ELR (cell line): ENCODE results near the gene SEC61A2.

Experiments used
- DNase-seq: peaks from one replicate; pipeline ENCODE4 v3.0.0-alpha.2; 2015; ENCODE audit warnings: low read depth

Gene SEC61A2

DNA sequence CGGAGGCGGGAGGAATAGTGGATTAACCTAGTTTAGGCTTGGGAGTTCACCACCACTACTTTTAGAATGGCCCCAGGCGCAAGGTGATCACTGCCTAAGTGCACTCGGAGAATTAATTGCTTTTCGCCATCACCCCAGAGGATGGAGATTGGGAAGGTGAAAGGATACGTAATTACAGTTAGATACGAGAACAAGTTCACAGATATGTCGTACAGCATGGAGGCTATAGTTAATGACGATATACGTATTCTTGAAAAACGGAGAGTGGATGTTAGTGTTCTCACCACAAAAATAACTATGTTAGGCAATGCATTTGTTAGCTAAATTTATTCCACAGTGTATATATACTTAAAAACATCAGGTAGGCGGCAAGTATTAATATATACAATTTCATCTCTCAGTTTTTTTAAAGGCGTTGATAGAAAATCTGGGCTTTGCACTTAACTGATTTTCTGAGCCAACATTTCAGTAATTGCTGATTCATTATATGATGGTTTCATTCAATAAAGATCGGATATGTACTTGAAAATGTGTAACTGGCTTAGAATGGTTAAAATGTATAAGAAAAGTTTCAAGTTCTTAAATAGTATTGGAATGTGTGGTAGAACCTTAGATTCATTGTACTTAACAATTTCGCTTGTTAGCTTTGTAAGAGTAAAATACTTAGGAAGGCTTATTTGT is 67.2 kb downstream of the SEC61A2 start:
- DNase-seq, result no peak

DNA sequence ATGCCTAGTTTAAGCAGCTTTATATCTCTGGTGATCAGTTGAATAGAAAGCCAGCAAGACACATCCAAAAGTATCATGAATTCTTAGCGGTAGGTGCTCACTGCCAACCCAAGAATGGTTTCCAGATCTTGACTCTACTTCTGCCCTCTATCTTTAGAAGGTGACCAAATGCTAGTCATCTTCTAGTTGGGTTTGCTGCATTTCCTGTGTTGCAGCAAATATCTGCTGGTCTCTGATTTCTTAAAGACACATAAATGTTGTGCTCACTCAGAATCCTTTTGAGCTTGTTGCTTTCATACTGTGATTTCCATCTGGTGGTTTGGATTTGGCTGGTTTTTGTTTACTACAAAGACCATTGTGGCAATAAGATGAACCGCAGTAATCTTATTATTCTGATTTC is 68.7 kb downstream of the SEC61A2 start:
- DNase-seq, result no peak

DNA sequence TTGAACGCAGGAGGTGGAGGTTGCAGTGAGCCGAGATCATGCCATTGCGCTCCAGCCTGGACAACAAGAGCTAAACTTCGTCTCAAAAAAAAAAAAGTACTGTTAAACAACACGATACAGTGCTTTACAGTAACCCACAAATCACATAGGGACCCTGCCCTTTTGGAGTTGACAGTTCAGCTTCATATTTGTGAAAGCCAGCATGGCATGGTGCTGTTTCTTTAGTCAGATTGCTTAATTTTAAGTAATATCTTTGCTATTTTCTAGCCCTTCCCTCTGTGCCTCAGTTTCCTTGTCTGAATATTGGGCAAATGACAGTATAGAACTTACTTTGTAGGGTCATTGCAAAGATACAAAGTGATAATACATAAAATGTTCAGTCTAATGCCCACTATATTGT is 71.4 kb downstream of the SEC61A2 start:
- no peak for DNase-seq

DNA sequence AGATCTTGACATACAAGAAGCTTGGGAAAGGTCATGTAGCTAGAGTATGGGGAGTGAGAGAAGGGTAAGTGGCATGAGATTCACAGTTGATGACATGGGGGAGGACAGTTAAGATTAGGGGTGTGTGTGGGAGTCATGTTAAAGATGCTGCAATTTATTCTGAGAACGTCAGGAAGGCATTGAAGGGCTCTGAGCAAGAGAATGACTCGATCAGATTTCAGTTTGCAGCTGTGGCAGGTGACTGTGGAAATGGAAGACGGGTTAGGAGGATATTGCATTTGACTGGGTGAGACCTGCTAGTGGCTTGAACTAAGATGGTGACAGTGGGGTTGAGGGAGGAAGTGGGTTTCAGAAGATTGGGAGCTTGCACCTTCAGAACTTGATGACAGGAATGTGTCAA is 72.1 kb downstream of the SEC61A2 start:
- no peak for DNase-seq

DNA sequence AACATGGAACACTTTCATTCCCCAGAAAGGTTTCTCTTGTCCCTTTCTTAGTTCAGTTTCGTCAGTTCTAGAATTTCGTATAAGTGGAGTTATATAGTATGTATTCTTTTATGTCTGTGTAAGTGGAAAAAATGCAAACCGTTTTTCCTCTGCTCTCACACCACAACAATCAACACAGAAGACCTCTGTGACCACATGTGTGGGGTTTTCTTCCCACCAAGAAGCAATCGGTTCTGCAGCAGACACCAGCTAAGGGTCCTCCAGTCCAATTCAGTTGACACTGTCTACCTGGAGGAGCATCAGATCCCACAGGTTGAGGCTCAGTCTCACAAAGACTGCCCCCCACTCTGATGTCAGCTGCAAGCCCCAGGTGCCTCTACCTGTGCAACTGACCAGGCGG is 72.7 kb downstream of the SEC61A2 start:
- no peak for DNase-seq

DNA sequence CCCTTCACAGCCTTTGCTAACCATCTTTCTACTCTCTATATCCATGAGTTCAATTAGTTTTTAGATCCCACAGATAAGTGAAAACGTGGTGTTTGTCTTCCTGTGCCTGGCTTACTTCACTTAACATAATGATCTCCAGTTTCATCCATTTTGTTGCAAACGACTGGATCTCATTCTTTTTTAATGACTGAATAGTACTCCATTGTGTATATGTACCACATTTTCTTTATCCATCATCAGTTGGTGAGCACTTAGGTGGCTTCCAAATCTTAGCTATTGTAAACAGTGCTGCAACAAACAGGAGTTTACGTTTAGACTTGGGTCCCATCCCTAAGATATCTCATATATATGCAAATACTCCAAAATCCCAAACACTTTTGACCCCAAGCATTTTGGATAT is 75.6 kb downstream of the SEC61A2 start:
- no peak for DNase-seq

DNA sequence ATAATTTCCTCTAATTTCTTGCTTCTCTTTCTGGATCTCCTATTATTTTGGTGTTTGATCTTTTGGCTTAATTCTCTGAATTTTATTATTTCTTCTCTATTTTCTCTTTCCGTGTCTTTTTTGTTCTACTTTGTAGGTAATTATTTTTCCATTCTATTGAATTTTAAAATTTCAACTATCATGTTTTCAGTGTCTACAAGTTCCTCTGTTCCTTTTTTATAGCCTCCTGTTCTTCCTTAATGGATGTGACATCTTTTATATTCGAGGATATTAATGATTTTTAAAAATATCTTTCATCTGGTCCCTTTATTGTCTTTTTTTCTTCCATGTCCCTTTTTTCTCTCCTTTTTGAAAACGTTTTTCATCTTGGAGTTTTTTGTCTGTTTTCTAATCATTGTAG is 77.6 kb downstream of the SEC61A2 start:
- no peak for DNase-seq

DNA sequence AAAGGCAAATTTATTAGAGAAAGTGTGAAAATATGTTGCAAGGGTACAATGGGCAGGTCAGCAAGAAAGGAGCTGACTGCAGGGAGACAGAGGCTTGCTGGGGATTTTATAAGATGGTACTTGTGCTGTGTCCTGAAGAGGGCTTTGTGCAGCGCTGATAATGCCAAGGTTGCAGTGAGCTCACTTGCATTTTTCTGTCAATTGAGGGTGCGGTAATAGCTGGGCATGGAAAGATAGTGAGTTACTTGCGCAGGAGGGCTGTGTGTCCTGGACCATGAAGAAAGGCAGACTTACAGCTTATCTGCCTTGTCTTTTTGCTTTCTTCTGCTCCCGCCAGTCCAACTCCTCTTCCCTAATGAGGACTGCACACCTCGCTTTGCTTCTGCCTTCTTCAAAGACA is 79.0 kb downstream of the SEC61A2 start:
- no peak for DNase-seq

DNA sequence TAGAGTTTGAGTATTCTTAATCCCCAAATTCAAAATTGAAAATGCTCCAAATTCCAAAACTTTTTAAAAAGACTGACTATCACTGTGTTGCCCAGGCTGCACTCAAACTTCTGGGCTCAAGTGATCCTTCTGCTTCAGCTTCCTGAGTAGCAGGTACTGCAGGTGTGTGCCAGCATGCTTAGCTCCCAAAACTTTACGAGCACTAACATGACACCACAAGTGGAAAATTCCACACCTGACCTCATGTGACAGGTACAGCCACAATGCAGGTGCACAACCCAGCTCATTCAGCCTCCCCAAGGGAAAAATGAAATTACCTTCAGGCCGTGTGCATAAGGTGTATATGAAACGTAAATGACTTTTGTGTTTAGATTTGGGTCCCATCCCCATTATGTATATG is 83.0 kb downstream of the SEC61A2 start:
- DNase-seq, result no peak

DNA sequence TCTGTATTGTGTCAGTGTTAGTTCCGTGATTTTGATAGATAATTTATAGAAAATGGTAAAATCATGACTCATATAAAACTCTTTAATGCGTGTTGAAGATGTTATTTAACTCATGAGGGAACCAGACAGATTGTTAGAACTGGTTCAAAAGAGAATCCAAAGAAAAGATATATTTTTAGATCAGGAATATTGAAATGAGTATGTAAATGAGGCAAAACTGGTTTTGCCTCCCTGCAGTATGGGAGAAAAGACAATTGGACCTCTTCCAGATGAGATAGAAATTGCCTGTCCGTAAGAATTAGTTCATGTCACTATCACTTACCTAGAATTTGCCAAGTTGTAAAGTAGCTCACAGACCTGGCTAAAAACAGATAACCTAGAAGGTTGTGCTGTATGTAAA is 84.1 kb downstream of the SEC61A2 start:
- DNase-seq, result no peak

DNA sequence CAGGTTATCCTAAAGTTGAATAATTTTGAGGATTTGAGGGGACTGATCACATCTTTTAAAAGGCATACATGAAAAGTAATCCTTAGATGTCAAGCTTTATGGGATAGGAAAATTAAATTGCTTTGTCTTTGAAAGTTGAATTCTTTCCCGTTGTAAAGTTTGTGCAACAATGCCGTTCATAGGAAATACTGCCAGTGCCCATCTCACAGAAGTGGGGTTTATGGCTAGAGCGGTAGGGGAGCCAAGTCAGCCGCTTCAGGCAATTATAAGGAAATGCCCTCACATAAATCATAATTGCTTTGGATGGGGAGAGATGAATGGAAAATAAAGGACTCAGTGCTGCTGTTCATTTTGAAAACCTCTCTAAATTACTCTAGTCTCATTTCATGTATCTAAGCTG is 84.6 kb downstream of the SEC61A2 start:
- no peak for DNase-seq

DNA sequence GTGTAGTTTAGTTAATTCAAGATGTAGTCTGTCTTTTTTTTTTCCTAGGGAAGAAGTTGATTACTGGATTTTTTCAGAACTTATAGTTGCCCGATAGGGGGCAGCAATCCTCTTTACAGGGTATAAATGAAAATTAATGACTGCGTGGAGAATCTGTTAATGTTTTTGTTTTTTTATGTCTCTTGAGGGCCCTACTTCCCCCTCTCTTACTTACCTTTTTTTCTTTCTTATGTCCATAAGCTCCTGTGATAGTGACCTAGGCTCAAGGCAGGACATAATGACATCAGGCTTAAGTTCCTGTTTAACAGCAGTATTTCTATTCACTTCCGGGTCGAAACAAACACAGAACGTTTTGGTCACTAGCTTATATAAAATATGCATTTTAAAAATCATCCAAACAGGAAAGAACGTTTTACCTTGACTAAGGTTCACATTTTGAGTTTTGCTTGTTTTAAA is 85.3 kb downstream of the SEC61A2 start:
- DNase-seq, result peak; percentile 71
